Forelimb muscle (tissue), 1 donor: Measurements from ENCODE around the gene ERC1. TPM values are rescaled to one million over a fixed set of nuclear protein-coding genes. Genes with fewer than 3 reads are reported as not detected.
"Not testable (repeated sequence)": the region's sequence is repeated elsewhere in the genome, so short reads cannot be mapped to it uniquely, and the experiment has no call there.

ENCODE experiments used
- DNase-seq: peaks from one replicate; pipeline ENCODE4 v3.0.0-alpha.2; 2013; ENCODE audit warnings: low read depth
- polyA plus RNA-seq: library from polyadenylated mRNA; unstranded; fragments of 120-200 nt; gene quantifications from one replicate; pipeline ENCODE4 v1.2.1, GENCODE V29; 2013; ENCODE audit not compliant: insufficient read length

Gene ERC1
- polyA plus RNA-seq, 1 donor: 20.4 TPM

DNA sequence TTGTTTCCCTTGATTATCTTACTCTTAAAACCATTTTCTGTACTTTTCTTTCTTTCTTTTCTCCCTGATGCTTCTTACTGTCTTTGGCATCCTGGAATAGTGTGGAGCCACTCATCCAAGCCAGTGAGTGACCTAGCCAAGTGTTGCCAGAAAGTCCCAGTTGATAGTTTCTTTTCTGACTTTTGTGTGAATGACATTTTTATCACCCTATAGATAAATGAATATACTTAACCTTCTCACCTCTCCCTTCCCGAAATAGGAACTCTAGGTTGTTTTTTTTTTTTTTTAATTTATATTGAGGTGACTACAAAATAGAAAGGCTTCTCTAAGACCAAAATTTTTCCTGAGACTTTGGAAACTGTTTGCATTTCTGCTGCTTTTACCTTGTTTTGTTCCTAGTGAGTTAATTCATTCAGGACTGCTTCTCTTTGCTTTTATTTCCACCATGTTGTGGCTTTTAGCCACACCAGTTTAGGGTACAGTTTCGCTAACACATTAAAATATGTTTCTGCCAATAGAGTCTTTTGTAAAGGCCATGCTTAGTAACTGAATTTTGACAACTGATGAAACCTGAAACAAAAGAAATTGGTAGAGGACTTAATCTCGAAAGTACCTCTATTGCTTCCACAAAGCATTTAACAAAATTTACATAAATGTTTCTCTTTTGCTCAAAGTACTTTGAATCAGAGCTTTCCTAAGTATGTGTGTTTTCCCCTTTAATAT, 194.6 kb downstream of the ERC1 start:
- DNase-seq: no peak

DNA sequence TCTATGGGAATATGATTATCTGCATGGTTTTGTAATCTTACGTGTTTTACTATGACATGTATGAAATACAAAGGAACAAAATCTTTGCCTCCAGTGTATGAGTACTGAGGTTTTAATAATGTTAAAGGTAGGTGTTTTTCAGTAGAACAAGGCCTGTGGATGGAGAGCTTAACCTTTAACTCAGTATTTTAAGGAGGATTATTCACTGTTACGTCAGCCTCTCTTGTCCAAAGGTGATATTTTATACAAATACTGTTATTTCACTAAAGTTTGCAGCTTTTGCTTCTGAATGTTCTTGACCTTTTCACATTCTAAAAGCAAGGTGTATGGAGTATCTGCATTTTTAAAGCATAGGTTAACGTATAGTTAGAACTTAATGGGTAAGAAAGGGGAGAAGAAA, 195.3 kb downstream of the ERC1 start:
- no peak for DNase-seq

DNA sequence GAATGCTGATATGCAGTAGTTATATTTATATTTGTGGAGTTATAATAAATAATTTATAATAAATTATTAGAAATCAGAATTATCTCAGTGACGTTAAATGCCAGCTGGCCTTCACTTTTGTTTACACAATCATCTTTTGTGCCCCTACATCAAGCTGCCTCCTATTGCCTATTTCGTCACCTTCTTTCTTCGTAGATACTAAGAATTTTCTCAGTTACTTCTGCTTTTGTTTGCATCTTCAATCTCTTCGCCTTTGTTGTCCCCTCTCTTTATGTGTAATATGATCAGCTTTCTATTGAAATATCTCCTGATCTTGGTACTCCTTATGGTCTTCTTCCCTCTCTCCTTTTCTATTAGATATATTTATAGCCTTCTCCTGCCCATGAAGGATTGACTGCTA, 197.0 kb downstream of the ERC1 start:
- no peak for DNase-seq

GRCh38 chr12:1189163-1189562, 198.1 kb downstream of the ERC1 start:
- DNase-seq: no peak

GRCh38 chr12:1195513-1195912, 204.5 kb downstream of the ERC1 start:
- no peak for DNase-seq

DNA sequence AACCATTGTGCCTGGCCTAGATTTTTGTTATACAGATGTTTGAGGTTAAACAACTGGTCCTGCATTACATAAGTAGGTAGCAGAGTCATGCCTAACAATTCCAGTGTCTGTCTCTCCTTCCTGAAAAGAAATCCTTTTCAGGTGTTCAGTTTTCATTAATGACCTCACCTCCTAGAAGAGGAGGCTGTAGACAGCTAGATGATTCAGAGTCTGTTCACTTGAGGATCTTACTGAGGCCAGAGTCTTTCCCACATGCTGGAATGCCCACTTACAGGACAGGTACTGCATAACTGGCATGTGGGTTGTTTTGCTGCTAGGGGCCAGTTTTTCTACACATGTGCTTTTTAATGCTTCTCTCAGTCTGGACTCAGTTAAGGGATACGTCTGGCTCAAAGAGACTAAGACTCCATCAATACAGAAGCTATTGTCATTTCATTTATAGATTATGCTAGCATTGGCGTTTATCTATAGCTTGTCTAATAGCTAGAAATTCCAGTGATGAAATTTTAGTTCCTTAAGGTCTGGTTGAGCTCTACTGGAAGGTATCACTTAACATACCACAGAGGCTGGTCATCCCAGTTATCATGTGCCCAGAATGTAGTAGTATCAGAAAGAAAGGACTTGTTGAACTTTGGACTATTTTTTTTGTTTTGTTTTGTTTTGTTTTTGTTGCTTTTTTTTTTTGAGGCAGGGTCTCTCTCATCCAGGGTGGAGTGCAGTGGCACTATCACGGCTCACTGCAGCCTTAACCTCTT, 206.4 kb downstream of the ERC1 start:
- no peak for DNase-seq

DNA sequence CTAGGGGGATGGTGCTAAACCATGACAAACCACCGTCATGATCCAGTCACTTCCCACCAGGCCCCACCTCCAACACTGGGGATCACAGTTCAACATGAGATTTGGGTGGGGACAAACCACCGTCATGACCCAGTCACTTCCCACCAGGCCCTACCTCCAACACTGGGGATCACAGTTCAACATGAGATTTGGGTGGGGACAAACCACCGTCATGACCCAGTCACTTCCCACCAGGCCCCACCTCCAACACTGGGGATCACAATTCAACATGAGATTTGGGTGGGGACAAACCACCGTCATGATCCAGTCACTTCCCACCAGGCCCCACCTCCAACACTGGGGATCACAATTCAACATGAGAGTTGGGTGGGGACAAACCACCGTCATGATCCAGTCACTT, 207.8 kb downstream of the ERC1 start:
- not testable (repeated sequence) for DNase-seq

DNA sequence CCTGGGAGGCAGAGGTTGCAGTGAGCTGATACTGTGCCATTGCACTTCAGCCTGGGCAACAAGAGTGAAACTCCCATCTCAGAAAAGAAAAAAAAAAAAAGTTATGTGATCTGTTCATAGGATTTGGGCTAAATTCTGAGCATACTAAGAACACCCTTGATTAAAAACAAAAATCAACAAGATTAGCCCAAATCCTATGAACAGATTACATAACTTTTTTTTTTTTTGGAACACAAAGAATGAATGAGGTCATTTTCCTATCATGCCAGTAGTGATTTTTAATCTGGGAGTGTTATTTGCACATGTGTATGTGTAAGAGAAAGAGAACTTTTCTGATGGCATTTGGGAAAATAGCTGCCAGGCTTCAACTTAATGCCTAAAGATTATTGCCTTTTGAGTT, 208.7 kb downstream of the ERC1 start:
- DNase-seq: no peak

DNA sequence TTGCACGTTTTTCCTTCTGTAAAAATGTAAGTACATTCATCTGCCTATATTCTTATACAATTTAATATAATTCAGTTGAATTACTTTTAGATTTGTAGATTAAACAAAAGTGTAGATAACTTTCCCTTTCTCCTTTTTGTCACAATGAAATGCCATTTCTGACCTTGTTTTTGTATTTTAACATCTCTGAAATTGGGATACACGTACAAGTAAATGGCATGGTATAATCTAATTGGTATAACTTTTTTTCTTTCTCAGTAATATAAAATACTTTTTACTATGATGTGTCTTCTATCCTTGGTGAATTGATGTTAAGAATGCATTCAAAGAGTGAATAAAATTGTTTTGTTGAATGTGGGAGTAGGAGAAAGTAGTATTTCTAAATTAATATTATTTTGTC, 210.0 kb downstream of the ERC1 start:
- no peak for DNase-seq

DNA sequence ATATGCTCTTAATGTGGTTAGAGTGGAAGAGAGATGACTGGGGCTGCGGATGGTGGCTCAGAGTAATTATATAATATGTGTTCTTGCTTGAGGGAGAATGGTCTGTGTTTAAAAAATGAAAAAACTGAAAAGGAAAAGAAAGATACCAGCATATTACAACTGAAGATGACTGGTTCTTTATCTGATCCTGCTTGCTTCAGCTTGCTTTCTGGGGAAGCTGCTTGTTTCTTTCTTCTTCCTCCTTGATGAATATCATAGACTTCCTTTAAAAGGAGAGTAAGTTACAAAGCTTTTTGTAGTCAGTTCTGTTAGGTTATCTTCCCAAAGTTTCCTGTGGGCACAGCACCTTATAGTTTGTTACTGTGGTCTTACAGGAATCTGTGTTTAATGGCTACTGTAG, 210.9 kb downstream of the ERC1 start:
- DNase-seq: no peak

- DNase-seq: no peak
Measured at GRCh38 chr12:1203735-1204019, 212.7 kb downstream of the ERC1 start.

- DNase-seq: no peak
Measured at GRCh38 chr12:1204581-1205121, 213.6 kb downstream of the ERC1 start.

- DNase-seq: no peak
Measured at GRCh38 chr12:1205512-1206060, 214.6 kb downstream of the ERC1 start.

DNA sequence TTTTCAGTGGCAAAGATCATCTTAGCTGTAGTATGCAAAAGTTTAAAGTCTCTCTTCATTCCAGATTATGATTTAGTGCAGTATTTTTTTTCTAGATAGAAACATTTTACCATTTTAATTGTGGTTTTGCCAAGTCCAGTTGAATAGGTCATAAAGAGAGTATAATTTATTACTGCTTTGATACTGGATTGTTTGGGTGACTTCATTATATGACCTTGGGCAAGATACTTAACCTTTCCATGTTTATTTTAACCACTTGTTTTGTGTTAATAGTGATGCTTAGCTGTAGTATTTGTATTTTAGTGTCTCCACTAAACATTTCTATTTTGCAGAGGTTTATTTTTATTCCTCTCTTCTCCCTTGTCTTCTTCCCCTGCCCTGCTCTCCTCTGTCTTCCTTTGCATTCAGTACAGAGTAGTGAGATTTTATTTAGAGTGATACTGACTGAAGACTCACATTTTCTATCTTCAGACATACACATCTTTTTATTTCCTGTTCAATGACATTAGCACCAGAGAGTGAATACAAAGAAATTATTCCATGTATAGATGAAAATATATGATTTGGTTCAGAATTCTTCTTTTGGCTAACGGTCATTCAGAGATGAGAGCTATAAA, 215.2 kb downstream of the ERC1 start:
- DNase-seq: no peak

GRCh38 chr12:1207276-1207675, 216.3 kb downstream of the ERC1 start:
- no peak for DNase-seq

GRCh38 chr12:1208719-1209118, 217.7 kb downstream of the ERC1 start:
- DNase-seq: not testable (repeated sequence)

GRCh38 chr12:1212526-1212925, 221.5 kb downstream of the ERC1 start:
- no peak for DNase-seq

DNA sequence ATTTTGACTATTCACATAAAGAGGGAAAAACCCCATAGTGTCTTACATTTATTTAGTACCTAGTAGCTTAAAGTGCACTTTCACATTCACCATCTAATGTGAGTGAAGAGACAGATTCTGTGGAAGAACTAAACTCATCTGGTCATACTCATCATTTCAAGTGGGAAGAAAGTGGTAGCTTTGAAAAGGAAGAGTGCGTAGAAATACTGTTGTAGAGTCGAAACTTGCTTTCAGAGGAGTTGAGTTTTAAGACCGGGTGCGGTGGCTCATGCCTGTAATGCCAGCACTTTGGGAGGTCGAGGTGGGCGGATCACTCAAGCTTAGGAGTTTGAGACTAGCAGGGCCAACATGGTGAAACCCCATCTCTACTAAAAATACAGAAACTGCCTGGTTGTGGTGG, 222.2 kb downstream of the ERC1 start:
- DNase-seq: no peak

GRCh38 chr12:1213618-1214205, 222.7 kb downstream of the ERC1 start:
- no peak for DNase-seq

DNA sequence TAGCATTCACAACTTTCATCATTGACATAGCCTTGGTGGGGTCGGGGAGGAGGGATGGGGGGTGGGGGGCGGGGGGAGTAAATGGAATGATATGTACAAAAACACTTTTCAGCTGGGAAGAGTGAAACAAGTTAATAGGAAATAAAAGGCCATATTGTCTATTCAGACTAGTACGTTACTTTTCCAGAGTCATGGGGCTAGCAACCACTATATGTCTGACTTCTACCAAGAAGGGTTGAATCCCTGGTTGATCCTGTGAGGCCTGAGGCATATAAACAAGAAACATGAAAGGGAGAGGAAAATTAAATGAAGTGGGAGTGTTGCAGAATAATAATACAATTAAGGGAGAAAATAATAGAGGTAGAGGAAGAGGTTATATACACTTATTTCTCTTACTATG, 225.5 kb downstream of the ERC1 start:
- DNase-seq: no peak

- DNase-seq: no peak
Measured at GRCh38 chr12:1217191-1217949, 226.3 kb downstream of the ERC1 start.
